ENCODE data around the gene BRD7. TPM values are rescaled to one million over a fixed set of nuclear protein-coding genes. Genes with fewer than 3 reads are reported as not detected.

Gene BRD7
- total and polyA plus RNA-seq, 2 of the 13 experiments (the other 11 are each of a cell fraction or from before 2014, with no cell fraction given), result 82.3 to 149 TPM

DNA sequence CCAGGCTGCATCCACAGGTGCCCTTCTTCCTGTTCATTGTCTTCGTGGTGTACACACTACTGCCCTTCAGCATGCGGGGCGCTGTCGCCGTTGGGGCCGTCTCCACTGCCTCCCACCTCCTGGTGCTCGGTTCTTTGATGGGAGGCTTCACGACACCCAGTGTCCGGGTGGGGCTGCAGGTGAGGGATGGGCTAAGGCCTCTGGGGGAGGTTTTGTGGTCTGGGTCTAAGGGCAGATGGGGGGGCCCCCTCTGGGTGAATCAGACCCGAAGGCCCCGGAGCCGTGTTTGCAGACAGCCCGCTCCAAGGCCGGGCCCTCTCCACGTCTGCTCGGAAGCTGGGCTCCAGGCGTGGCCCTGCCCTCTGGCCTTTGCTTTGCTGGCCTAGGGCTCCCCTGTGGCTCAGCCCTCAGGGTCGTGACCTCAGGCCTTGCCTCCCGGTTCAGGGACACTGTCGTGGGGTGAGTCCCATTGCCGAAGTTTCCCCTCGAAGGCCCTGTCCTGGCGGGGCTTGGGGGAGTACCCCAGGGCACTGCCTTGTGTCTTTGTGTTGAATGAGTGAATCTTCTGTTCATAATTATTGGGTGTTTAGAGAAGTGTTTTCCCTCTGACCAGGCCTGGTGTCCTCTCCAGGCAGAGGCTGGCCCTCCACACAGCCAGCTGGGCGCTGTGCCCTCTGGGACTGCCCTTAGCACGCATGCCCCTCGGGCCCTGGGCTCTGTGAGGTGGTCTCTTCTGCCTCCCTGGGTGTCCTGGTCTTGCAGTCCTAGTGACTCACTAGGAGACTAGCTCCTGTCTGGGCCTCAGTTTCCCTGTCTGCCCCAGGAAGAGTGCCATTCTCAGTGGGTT lies 76.8 kb downstream of the BRD7 start (continued):
- TF ChIP-seq, protein P1, sequence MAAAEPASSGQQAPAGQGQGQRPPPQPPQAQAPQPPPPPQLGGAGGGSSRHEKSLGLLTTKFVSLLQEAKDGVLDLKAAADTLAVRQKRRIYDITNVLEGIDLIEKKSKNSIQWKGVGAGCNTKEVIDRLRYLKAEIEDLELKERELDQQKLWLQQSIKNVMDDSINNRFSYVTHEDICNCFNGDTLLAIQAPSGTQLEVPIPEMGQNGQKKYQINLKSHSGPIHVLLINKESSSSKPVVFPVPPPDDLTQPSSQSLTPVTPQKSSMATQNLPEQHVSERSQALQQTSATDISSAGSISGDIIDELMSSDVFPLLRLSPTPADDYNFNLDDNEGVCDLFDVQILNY (CRISPR knock-in tag; conservative IDR thresholded peaks at IDR 0.05), result no peak
- no peak for TF ChIP-seq CHD2 (IDR thresholded peaks at IDR 0.05; ENCODE audit: low read depth, low read length)
- TF ChIP-seq ZNF75D (CRISPR knock-in tag; IDR thresholded peaks at IDR 0.05; ENCODE audit: borderline replicate concordance), result no peak
- TF ChIP-seq ZNF282 (IDR thresholded peaks at IDR 0.05; ENCODE audit: partially characterized antibody), result no peak
- TF ChIP-seq KMT2A (CRISPR knock-in tag; IDR thresholded peaks at IDR 0.05), result peak; percentile 76
- peak; percentile 46; the same call in 1 of the 2 replicates for TF ChIP-seq CREM (IDR thresholded peaks at IDR 0.05)
- TF ChIP-seq CREM (CRISPR knock-in tag; IDR thresholded peaks at IDR 0.05), result no peak
- TF ChIP-seq, protein P2, sequence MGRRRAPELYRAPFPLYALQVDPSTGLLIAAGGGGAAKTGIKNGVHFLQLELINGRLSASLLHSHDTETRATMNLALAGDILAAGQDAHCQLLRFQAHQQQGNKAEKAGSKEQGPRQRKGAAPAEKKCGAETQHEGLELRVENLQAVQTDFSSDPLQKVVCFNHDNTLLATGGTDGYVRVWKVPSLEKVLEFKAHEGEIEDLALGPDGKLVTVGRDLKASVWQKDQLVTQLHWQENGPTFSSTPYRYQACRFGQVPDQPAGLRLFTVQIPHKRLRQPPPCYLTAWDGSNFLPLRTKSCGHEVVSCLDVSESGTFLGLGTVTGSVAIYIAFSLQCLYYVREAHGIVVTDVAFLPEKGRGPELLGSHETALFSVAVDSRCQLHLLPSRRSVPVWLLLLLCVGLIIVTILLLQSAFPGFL (CRISPR knock-in tag; IDR thresholded peaks at IDR 0.05), result no peak
- TF ChIP-seq SMC3 (IDR thresholded peaks at IDR 0.05; ENCODE audit: low read length), result no peak
- peak; percentile 94 for TF ChIP-seq HDAC2 (CRISPR knock-in tag; IDR thresholded peaks at IDR 0.05)
- no peak for TF ChIP-seq ZNF850 (CRISPR knock-in tag; conservative IDR thresholded peaks at IDR 0.05)
- TF ChIP-seq DPF2 (CRISPR knock-in tag; IDR thresholded peaks at IDR 0.05; ENCODE audit: borderline replicate concordance, low read depth), result peak; percentile 72; the same call in 1 of the 2 replicates
- TF ChIP-seq, protein P3, sequence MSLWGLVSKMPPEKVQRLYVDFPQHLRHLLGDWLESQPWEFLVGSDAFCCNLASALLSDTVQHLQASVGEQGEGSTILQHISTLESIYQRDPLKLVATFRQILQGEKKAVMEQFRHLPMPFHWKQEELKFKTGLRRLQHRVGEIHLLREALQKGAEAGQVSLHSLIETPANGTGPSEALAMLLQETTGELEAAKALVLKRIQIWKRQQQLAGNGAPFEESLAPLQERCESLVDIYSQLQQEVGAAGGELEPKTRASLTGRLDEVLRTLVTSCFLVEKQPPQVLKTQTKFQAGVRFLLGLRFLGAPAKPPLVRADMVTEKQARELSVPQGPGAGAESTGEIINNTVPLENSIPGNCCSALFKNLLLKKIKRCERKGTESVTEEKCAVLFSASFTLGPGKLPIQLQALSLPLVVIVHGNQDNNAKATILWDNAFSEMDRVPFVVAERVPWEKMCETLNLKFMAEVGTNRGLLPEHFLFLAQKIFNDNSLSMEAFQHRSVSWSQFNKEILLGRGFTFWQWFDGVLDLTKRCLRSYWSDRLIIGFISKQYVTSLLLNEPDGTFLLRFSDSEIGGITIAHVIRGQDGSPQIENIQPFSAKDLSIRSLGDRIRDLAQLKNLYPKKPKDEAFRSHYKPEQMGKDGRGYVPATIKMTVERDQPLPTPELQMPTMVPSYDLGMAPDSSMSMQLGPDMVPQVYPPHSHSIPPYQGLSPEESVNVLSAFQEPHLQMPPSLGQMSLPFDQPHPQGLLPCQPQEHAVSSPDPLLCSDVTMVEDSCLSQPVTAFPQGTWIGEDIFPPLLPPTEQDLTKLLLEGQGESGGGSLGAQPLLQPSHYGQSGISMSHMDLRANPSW (CRISPR knock-in tag; IDR thresholded peaks at IDR 0.05; ENCODE audit: borderline replicate concordance), result no peak
- TF ChIP-seq SOX6 (IDR thresholded peaks at IDR 0.05), result no peak
- TF ChIP-seq SOX6 (CRISPR knock-in tag; IDR thresholded peaks at IDR 0.05), result peak; percentile 84
- TF ChIP-seq FOXK1 (CRISPR knock-in tag; IDR thresholded peaks at IDR 0.05; ENCODE audit: borderline replicate concordance, low read depth), result no peak; the same call in 1 of the 2 replicates
- no peak for TF ChIP-seq ZNF589 (CRISPR knock-in tag; conservative IDR thresholded peaks at IDR 0.05)
- no peak for TF ChIP-seq ZNF615 (CRISPR knock-in tag; IDR thresholded peaks at IDR 0.05; ENCODE audit: borderline replicate concordance)
- TF ChIP-seq, protein P4, sequence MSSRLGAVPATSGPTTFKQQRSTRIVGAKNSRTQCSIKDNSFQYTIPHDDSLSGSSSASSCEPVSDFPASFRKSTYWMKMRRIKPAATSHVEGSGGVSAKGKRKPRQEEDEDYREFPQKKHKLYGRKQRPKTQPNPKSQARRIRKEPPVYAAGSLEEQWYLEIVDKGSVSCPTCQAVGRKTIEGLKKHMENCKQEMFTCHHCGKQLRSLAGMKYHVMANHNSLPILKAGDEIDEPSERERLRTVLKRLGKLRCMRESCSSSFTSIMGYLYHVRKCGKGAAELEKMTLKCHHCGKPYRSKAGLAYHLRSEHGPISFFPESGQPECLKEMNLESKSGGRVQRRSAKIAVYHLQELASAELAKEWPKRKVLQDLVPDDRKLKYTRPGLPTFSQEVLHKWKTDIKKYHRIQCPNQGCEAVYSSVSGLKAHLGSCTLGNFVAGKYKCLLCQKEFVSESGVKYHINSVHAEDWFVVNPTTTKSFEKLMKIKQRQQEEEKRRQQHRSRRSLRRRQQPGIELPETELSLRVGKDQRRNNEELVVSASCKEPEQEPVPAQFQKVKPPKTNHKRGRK (CRISPR knock-in tag; IDR thresholded peaks at IDR 0.05), result no peak
- no peak for TF ChIP-seq ZNF547 (CRISPR knock-in tag; IDR thresholded peaks at IDR 0.05)
- 0 out of 2 replicates have a peak, but pooled peaks have one; percentile 37 for TF ChIP-seq ZNF777 (CRISPR knock-in tag; IDR thresholded peaks at IDR 0.05)

All from HepG2 (cell line).